ENCODE measurements around the gene GCNT1. TPM values are rescaled to one million over a fixed set of nuclear protein-coding genes. Genes with fewer than 3 reads are reported as not detected.

GCNT1 gene
- total and polyA plus RNA-seq, 2 of the 4 experiments (the other 2 are of a cell fraction) = 12.5 to 46.6 TPM

- POLR2A ChIA-PET (ENCODE audit: unreplicated experiment) = no interaction called here
- Histone ChIP-seq H3K9me3 (ENCODE audit: control insufficient read depth, insufficient read depth, low read length) (no peaks in the 10 kb centered on the region), H3K4me3 (ENCODE audit: insufficient read depth, low read depth, low read length) (no peak overlapping the region), H2BK15ac (ENCODE audit: low read depth, low read length) (no peak overlapping the region), H2BK120ac (ENCODE audit: low read depth, low read length) (no peak overlapping the region), H4K5ac (ENCODE audit: low read depth, low read length) (no peak overlapping the region), H3K4me2 (ENCODE audit: low read depth, low read length) (no peak overlapping the region), H3K4me1 (ENCODE audit: control insufficient read depth, insufficient read depth, low read length) (no peaks in the 10 kb centered on the region), H4K8ac (ENCODE audit: low read depth in 2 of 2, low read length in 2 of 2) (no peak overlapping the region), H2BK20ac (ENCODE audit: low read depth, low read length) (no peak overlapping the region), H4K91ac (ENCODE audit: insufficient read depth, low read depth, low read length) (no peak overlapping the region), H3K79me1 (ENCODE audit: low read depth in 1 of 2, low read length in 2 of 2) (no peaks in the 10 kb centered on the region), H2AFZ (replicated peaks; ENCODE audit: low read length, poor library complexity) (no peak overlapping the region), H3K18ac (ENCODE audit: low read depth, low read length) (no peak overlapping the region), H2BK5ac (ENCODE audit: low read depth, low read length, poor library complexity, severe bottlenecking) (no peak overlapping the region), H3K27ac (ENCODE audit: insufficient read depth, low read length) (no peak overlapping the region), H2AK5ac (ENCODE audit: low read depth, low read length) (no peak overlapping the region), H2AK9ac (replicated peaks; ENCODE audit: low read depth, low read length, poor library complexity) (no peak overlapping the region), H4K20me1 (ENCODE audit: insufficient read depth, low read length) (no peaks in the 10 kb centered on the region), H3K56ac (ENCODE audit: extremely low read depth, insufficient read depth, low read length) (no peak overlapping the region), H3K4ac (ENCODE audit: low read depth, low read length) (no peak overlapping the region), H3K36me3 (ENCODE audit: control insufficient read depth, insufficient read depth, low read length) (no peaks in the 10 kb centered on the region), H3K9me1 (ENCODE audit: insufficient read depth, low read length) (no peaks in the 10 kb centered on the region), H3K14ac (replicated peaks; ENCODE audit: low read depth, low read length) (no peak overlapping the region), H3K23ac (ENCODE audit: low read depth, low read length) (no peak overlapping the region), H3K9ac (ENCODE audit: low read depth, low read length) (no peak overlapping the region), H3K27me3 (ENCODE audit: control insufficient read depth, insufficient read depth, low read length) (no peaks in the 10 kb centered on the region)
- TF ChIP-seq ELK1 (IDR thresholded peaks at IDR 0.05; ENCODE audit: borderline replicate concordance, low read depth, low read length) = no peak
- TF ChIP-seq CEBPB (IDR thresholded peaks at IDR 0.05; ENCODE audit: low read depth, low read length) = no peak
- no peak for TF ChIP-seq MAFK (IDR thresholded peaks at IDR 0.05; ENCODE audit: low read depth, low read length)
- no peak for TF ChIP-seq RFX5 (IDR thresholded peaks at IDR 0.05; ENCODE audit: low read depth, low read length)
- no peak for TF ChIP-seq CTCF (conservative IDR thresholded peaks at IDR 0.05; ENCODE audit: low read depth, low read length)
- TF ChIP-seq POLR2A (IDR thresholded peaks at IDR 0.05; ENCODE audit: low read depth, low read length) = no peak
- TF ChIP-seq MXI1 (IDR thresholded peaks at IDR 0.05; ENCODE audit: borderline replicate concordance, low read depth, low read length) = no peak
- no peak for TF ChIP-seq FOS (IDR thresholded peaks at IDR 0.05; ENCODE audit: low read depth, low read length)
- TF ChIP-seq RCOR1 (IDR thresholded peaks at IDR 0.05; ENCODE audit: insufficient replicate concordance, low read length) = no peak
- no peak for TF ChIP-seq NFE2L2 (IDR thresholded peaks at IDR 0.05; ENCODE audit: low read depth, low read length)
- no CpG with 5 or more reads among the region's 2 CpGs for WGBS, 2 experiments (ENCODE audit: extremely low coverage in 2 of 2, insufficient read length in 1 of 2)
- CTCF ChIA-PET = no interaction called here
- in situ Hi-C loops (cut with MboI; ENCODE audit: low sequenced_read_pairs) (no loop called here), dilution Hi-C loops (cut with HindIII; ENCODE audit: low sequenced_read_pairs, unreplicated experiment) (no loop called here), intact Hi-C loops (cut with micrococcal nuclease) (no loop called here)
- DNase-seq = no peak
- BruUV-seq (replicated peaks) = no TSS peak
- no peak for ATAC-seq (ENCODE audit: low read depth)
Measured at GRCh38 chr9:76510446-76510845, 51.5 kb downstream of the GCNT1 start.
